GM21619 (cell line): ENCODE data around the gene AUTS2.
"Not testable (repeated sequence)": the region's sequence is repeated elsewhere in the genome, so short reads cannot be mapped to it uniquely, and the experiment has no call there.

Experiments used
- ATAC-seq: cut with Tn5 transposase; IDR thresholded peaks from one replicate; pipeline ENCODE4 v1.9.1; 2021; ENCODE audit not compliant: unreplicated experiment

Gene AUTS2

DNA sequence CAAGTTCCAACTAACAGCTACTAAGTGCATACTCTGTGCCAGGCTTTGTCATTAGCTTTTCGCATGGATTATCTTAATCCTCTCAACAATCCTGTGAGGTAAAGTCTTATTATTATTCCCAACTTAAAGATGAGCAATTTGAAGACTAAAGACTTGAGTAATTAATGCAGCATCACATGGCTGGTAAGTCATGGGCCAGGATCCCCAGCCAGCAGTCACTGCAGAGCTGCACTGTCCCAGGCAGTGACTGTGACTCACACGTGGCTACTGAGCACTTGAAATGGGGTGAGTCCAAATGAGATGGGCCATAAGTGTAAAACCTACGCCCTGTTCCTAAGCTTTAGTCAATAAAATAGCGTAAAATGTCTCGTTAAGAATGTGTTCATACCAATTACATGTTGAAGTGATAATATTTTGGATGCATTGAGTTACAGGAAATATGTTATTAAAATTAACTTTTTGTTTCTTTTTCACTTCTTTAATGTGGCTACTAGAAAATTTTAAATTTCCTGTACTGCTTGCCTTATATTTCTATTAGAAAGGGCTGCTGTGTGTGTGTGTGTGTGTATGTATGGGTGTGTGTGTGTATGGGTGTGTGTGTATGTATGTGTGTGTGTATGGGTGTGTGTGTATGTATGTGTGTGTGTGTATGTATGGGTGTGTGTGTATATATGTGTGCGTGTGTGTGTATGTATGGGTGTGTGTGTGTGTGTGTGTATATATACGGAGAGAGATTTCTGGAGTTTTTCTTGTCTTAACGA is 756.3 kb downstream of the AUTS2 start:
- ATAC-seq: no peak

DNA sequence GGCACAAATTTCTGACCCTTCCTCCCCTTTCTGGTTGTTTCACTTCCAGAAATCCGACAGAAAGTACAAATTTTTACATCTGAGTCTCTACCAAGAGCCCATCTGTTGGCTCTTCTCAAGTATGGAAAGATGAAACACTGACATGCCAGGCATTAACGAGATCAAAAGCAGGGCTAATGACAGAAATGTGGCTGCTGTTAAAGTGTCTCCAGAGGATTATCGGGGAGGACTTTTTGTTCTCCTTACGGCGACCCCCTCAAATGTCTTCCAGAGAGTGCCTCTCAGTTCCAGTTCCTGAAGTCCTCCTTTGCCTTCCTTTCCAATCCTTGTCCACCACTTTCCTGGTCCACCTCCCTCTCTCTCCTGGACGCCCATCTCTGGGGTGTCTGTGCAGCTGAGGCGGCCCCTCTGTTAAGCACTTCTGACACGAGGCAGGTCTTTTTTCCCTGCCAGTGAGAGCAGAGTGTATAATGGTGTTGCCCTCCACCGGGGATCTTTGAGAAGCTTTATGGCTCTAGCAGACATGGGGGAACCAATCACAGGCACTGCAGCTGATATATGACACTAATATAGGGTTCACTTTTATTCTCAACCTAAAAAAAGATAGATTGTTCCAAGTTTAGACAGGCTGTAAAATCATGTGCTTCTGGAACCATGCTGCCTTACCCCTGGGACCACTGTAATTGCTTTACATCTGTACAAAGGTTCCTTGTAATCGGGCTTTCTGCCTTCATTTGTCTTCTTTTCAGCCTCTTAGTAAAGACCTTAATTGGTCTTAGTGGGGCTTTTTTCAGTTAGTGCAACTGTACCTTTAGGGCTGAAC is 757.1 kb downstream of the AUTS2 start:
- no peak for ATAC-seq

DNA sequence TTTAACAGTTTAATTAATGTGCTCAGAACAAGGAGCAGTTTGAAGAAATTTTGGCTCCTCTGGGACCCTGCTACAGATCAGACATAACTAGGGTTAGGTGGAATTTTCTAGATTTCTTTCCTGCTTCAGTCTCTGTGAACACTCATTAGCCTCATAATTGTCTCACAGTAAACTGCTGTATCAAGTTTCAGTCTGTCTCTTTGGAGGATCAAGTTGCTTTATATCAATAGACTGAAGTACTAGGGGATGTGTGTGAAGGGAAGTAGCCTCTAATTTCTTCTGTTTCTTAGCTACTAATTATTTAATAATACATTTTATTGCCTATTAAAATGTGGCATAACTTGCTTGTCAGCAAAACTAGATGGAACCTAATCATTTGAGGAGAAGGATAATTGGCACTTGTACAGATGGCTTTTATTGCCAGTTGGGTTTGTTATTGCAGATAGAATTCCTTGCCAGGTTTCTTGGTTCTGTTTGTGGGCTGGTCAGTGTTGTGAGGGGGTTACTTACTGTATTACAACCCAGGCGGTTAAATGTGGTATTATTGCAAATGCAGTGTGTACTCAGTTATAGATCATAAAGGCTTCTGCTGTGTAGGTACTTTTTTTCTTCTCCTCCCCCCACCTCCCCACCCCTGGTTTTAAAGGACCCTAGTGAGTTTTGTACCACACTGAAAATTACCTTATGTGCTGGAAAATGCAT is 758.0 kb downstream of the AUTS2 start:
- no peak for ATAC-seq

DNA sequence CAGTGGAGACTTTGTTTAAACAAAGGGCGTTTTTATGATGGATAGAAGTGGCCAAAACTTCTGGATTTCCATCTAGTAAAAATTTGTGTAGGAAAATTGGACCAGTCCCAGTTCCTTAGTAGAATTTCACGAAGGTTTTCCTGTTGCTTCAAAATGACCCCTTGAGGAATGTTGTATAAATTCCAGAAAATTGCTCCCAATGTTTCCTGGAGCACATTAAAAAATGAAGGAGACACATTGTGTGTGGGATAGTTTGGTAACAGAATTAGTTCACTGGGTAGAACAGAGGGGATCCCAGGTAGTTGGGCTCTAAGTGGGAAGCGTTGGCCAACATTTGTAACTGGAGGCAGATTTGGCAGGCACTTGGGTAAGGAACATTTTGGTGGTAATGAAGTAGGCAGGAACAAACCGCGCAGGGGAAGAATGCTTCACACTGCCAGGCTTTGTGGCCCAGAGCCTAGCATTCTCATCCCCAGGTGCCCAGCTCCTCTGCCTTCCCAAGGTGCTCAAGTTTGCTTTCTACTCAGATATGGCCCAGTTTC is 758.6 kb downstream of the AUTS2 start:
- ATAC-seq: no peak

DNA sequence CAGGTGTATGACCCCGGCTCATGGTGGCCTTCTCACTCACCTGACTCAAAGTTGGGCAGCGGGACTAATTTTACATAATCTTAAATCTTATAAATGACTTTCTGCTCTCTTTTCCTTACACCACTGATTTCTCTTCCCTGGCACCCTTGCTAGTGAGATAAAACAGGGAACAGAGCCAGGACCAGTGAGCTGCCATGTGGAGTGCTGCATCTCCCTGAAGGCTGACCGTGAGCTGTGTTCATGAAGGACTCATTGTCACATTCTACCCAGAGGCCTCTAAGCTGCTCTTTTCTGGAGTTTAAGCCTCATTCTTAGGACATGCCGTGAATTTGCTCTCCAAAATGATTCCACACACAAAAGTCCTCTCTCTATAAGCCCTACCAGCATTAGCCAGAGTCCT is 762.3 kb downstream of the AUTS2 start:
- no peak for ATAC-seq

DNA sequence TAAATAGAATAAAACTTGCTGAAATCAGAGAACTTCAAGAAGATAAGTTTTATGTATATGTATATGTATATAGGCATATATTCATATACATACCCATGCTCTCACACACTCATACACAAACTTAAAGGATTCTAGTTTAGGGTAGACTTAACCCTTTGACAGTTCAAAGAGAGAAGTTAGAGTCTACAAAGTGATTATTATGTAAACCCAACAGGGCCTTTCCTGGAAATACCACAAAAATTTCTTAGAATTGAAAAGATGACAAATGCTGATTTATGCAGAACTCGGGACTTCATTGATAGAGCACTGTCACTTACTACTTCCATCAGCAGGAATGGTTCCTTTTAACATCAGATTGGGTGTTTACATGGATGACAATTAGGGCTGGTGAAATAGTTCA is 763.5 kb downstream of the AUTS2 start:
- no peak for ATAC-seq

DNA sequence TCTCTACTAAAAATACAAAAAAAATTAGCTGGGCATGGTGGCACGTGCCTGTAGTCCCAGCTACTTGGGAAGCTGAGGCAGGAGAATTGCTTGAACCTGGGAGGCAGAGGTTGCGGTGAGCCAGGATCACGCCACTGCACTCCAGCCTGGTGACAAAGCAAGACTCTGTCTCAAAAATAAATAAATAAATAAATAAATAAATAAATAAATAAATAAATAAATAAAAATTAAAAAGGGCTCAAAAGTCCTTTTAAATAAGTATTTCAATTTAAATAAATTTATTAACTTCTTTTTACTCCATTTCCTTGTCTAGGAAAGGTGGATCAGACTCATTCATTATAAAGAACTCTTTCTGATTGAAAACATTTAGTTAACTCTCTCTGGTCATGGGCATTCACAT is 766.1 kb downstream of the AUTS2 start:
- ATAC-seq: not testable (repeated sequence)

DNA sequence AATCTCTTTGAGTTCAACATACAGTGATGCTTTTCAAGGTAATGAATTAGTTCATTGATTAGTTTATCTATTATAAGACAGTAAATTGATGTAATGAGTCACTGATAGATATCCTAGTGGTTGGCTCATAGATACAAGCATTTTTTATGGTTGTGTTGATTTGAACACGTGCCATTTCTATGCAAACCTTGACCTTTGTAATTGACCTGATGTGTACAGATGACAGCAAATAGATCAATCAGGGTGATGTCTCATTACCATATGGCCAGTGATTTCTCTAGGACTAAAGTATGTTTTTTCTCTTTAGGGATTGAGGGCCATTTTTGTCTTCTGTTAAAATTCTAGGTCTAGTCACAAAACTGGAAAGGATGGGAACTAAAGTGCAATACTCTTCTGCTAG is 773.4 kb downstream of the AUTS2 start:
- no peak for ATAC-seq

DNA sequence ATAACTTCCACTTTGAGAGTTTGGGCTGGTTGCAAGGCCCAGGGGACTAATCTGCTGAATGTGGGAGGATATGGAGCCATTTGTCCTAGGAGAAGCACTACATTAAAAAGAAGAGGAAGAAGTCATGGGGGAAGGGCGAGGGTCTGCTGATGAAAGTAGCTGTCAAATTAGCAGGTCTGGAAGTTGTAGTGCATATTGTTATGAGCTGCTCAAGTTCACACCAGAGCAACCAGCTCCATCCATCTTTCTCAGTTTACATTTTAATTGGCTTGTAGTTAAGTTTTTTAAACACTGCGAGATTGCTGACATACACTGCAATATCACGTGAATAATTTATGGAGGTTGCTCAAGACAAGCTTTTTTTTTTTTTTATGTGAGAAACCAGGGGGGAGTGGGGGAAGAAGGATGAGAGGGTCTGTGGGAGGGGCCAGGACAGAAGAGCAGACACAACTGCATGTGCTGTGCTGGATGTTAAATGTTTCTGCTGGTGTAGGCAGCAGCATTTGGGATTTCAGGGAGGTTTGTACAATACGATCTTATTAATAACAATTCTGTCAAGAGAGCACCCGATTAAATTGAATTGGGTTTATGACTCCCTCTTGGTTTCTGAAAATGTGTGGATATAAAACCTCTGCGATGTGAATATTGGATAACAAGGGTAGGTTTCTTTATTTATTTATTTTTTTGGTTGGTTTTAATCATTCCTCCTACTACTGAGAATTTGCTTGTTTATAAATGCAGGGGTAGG is 774.7 kb downstream of the AUTS2 start:
- ATAC-seq: no peak

DNA sequence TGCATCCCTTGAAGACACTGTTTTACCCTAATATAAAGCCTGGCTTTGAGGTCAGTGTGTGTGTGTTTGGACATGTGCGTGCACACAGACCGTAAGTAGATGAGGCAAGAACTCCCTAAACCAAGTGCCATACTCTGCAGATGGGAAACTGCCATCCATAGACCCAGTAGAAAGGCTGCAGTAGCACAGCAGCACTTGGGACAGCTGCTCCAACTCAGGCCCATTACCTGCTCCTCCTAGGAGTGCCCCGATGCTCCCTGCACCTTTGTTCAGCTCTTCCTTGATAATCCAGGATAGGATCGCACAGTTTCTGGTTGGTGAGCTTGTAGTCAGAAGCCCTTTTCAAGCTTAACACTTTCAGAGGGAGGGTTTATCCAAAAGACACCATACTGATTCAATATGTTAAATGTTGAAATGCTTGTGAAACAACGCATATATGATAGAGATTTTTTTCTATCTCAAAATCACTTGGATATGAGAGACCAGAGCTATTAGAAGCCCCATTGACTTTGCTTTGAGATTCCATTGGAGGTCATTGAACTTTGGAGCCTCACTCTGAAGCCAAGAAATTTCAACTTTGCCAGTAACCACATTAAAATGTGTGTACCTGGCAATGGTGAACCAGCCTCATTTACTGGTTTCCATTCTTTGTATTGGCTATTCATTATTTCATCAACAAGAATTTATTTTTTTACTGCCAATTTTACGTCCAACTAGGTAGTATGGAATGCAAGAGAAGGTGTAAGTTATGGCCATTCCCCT is 776.7 kb downstream of the AUTS2 start:
- no peak for ATAC-seq

DNA sequence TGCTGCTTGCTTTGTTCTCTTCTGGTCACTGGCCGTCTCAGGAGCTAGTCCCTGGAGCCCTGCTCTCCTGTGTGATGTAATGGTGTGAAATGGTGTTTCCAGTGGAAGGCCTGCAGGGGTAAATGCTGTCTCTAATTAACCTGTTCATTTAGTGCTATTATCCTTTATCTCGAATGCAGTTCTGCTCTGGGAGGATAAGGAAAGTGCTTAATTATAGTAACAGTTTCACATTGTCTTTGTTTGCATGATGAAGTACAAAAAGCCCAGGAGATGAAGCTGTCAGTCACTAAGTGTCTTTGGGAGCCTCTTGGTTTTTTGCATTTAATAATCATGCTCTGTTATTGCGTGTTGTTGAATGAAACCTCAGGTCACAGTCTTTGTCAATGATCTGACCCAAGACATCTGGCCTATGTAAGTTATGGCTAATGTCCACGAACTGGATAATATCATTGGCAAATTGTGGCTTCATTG is 778.3 kb downstream of the AUTS2 start:
- no peak for ATAC-seq

DNA sequence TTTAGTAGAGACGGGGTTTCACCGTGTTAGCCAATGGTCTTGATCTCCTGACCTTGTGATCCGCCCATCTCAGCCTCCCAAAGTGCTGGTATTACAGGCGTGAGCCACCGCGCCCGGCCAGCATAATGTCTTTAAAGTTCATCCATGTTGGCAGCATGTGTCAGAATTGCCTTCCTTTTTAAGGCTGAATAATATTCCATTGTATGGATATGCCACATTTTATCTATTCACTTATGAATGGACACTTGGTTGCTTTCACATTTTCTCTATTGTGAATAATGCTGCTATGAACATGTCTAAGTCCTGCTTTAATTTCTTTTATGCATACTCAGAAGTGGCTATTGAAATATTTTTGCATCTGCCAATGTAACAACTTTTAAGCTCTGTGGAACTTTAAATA is 779.7 kb downstream of the AUTS2 start:
- no peak for ATAC-seq

DNA sequence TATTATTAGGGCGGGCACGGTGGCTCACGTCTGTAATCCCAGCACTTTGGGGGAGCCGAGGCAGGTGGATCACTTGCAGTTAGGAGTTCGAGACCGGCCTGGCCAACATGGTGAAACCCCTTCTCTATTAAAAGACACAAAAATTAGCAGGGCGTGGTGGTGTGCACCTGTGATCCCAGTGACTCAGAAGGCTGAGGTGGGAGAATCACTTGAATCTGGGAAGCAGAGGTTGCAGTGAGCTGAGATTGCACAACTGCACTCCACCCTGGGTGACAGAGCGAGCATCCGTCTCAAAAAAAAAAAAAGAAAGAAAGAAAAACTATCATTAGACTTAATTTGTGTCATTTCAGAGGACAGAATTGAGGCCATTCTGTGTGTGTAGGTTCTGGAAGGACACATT is 780.9 kb downstream of the AUTS2 start:
- ATAC-seq: no peak

DNA sequence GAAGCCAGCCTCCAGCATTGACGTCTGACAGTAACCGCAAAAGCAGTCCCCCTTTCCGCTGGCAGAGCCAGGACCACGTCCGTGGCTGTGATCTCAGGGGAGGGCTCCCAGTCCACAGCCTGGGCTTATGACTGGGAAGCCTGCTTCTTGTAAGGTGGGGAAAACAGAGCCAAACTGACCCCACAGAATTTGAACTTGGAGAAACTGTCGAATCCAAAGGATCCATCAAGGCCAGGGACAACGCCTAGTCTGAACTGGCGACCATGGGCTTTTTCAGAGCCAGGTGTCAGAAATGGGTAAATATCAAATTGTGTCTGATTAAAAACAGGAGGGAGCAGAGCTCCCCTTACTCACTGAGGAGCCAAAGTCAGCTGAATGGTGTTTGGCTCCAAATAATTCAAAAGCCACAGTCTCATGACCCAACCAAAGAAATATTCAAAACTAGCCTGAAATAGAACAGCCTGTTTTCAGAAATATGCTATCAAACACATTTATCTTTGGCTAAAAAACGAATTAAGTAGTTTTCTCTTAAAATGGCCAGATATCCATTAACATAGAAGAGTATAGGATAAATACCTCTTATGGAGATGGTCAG is 782.2 kb downstream of the AUTS2 start:
- ATAC-seq: no peak

DNA sequence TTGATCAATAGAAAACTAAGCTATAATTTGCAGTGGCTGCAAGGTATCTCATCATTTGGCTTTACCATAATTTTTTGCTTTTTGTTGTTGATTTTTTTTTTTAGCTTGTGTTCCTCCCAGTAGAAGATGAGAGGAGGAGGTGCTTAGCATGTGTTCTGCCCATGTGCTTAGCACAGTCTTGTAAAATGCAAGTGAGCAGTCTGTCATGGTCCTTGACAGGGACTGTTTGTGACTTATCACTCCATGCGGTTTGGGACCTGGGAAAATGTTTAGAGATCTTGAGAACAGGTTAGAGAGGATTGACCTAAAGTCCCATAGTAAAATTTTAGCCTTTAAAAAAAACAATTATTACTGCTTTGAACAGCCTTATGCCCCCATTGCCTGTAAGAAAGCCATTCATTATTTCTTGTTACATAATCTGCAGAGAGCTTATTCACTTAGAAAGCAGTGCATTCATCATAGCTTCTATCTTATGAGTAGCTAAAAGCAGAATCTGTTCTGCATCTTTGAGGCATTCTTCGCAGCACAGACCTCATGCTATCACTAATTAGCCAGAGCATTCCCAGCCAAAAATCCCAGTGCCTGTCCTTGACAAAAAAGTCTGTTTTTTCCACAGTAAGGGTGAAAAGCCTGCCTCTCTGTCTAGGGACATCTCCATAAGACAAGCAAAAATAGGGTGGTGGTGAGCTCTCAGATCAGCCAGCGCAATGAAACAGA is 784.9 kb downstream of the AUTS2 start:
- no peak for ATAC-seq

DNA sequence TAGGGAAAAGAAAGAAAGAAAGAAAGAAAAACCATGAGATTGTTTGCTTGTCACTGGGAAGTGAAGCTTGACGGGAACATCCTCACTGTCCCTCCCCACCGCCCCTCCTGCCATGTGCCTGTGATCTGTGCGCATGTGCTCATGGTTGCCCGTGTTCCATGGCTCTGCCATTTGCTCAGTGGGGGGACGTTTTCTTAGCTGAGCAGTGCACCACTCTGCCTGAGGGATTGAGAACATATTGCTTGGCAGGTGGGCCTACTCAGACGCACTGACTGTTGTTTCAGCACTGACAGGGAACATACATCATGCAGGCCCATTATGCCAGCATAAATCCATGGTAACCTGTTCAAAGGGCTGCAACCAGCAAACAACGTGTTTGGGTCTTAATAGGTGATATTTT is 785.7 kb downstream of the AUTS2 start:
- no peak for ATAC-seq

DNA sequence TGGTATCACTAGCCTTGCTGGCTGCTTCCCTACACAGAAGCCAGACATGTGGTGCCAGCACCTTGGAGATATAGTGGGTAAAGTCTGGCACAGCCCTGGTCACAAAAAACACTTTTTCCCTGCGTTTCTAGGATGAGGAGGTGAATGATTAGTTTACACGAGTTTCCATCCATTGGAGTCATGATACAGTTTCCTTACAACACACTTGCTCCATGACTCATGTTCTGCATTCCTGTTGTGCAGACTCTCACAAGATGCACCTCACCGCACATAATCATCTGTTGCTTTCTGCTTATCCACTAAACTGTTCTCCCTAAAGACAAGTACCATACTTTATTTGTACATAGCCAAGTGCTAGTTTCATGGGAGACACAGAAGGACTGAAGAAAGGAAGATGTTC is 786.6 kb downstream of the AUTS2 start:
- ATAC-seq: no peak

DNA sequence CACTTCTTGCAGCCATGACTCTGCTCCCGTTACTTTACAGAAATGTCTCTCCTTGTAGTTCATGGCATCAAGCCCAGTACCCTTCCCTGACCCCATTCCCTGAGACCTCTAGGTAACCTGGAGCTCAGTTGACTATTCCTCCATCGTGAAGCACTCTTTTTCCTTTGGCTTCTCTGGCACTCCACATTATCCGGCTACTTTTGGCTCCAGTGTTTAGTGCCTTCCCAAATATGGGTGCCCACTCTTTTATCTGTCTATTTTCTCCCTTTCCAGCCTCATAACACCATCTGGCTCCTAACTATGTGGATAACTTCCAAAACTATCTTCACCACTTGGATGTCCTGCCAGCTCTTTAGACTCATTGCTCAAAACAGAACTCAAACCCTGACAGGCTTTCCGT is 788.9 kb downstream of the AUTS2 start:
- ATAC-seq: no peak

DNA sequence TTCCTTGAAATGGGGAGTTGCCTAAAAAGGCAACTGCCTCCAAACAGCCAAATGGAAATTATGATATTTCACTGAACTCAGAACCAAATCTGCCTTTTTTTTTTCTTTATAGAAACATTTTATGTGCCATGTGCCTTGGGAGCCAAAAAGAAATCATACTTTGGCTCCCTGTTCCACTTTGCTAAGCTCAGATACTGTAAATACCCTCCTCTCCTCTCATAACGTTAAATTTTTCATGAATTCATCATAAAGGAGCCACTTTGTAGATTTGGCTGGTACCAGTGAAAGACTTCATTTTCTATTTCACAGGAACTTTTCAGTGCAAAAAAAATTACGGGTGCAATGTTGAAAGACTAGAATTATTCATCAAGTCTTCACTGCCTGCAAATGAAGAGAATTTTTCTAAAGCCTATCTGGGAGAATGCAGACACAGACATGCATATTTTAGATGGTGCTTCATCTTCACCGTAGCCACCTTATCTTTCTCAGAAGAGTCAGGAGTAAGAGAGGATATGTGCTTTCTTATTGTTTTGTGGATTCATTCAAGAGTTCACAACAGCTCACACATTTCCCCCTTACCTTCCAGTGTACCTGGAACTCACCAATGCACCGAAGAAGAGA is 791.4 kb downstream of the AUTS2 start:
- no peak for ATAC-seq
